H1 (cell line): ENCODE results near the gene ATF7. TPM values are rescaled to one million over a fixed set of nuclear protein-coding genes. Genes with fewer than 3 reads are reported as not detected.

Experiments used
- CTCF ChIA-PET: fragments of 300-600 bp; sonication (Branson Sonifier 250); formaldehyde crosslinking; loops from one replicate; lab custom pipeline; 2021; ENCODE audit not compliant: partially characterized antibody; lab: Charles Lee
- POLR2A ChIA-PET: fragments of 300-600 bp; sonication (Branson Sonifier 250); formaldehyde crosslinking; loops from one replicate; lab custom pipeline; 2021; ENCODE audit warnings: inconsistent platforms; ENCODE audit not compliant: partially characterized antibody; lab: Charles Lee
- DNase-seq, 2 experiments: peaks; one replicate each; pipeline versions ENCODE4 v3.0.0 to v3.0.0-alpha.2; 2010 to 2022; ENCODE audit warnings: low spot score in 2 of 2, low read depth in 1 of 2, mixed read lengths in 1 of 2
- FAIRE-seq: peaks from 2 replicates; lab custom pipeline; 2011; peaks lifted over from hg19 to GRCh38; lab: Jason Lieb, UNC
- H2AFZ ChIP-seq: 2 replicates; pipeline ENCODE4 v1.8.1; 2012; ENCODE audit warnings: low read length, inconsistent platforms
- H2AK5ac ChIP-seq: 2 replicates; pipeline ENCODE4 v1.6.1; 2013; ENCODE audit warnings: low read depth, low read length
- H2BK120ac ChIP-seq: replicated peaks from 2 replicates; pipeline ENCODE3; 2013; ENCODE audit warnings: low read depth, low read length, inconsistent platforms
- H2BK12ac ChIP-seq: 2 replicates; pipeline ENCODE4 v1.6.1; 2013; ENCODE audit warnings: low read depth, low read length
- H2BK15ac ChIP-seq: 2 replicates; pipeline ENCODE4 v1.6.1; 2013; ENCODE audit warnings: low read length
- H2BK20ac ChIP-seq: 2 replicates; pipeline ENCODE4 v1.6.1; 2013; ENCODE audit warnings: low read length
- H2BK5ac ChIP-seq: 2 replicates; pipeline ENCODE4 v1.6.1; 2013; ENCODE audit warnings: low read depth, low read length
- H3K14ac ChIP-seq: 2 replicates; pipeline ENCODE4 v1.6.1; 2013; ENCODE audit warnings: inconsistent platforms; ENCODE audit not compliant: insufficient read length
- H3K18ac ChIP-seq: 2 replicates; pipeline ENCODE4 v1.6.1; 2013; ENCODE audit warnings: low read length; ENCODE audit errors: extremely low read depth
- H3K23ac ChIP-seq: 2 replicates; pipeline ENCODE4 v1.6.1; 2013; ENCODE audit warnings: inconsistent platforms; ENCODE audit not compliant: insufficient read length
- H3K23me2 ChIP-seq: 2 replicates; pipeline ENCODE4 v1.6.1; 2013; ENCODE audit warnings: low read depth, low read length
- H3K27ac ChIP-seq: 2 replicates; pipeline ENCODE4 v1.6.1; 2011; ENCODE audit warnings: low read depth, low read length, inconsistent platforms
- H3K27me3 ChIP-seq, 4 experiments: replicated peaks in 1 of 4; 1 replicate in 1 of 4; 2 replicates in 3 of 4; pipeline versions ENCODE4 v1.6.1 to v1.8.1; 2011 to 2013; ENCODE audit warnings: low read length in 3 of 4, mild to moderate bottlenecking in 3 of 4, inconsistent platforms in 2 of 4, mixed read lengths in 2 of 4, moderate library complexity in 1 of 4; ENCODE audit not compliant: control insufficient read depth in 3 of 4, insufficient read depth in 3 of 4; ENCODE audit errors: extremely low read depth in 1 of 4
- H3K36me3 ChIP-seq, 4 experiments: 2 replicates each; pipeline versions ENCODE4 v1.6.1 to v1.8.1; 2011 to 2013; ENCODE audit warnings: mild to moderate bottlenecking in 4 of 4, low read length in 3 of 4, moderate library complexity in 2 of 4, control low read depth in 1 of 4, inconsistent platforms in 1 of 4; ENCODE audit not compliant: insufficient read depth in 4 of 4, control insufficient read depth in 2 of 4
- H3K4ac ChIP-seq: replicated peaks from 2 replicates; pipeline ENCODE3; 2013; ENCODE audit warnings: low read length, low read depth, mixed read lengths, inconsistent platforms; ENCODE audit not compliant: insufficient read length
- H3K4me1 ChIP-seq, 4 experiments: replicated peaks in 1 of 4; 1 replicate in 1 of 4; 2 replicates in 3 of 4; pipeline versions ENCODE4 v1.6.1 to v1.8.1; 2011 to 2013; ENCODE audit warnings: low read length in 3 of 4, inconsistent platforms in 2 of 4, mixed read lengths in 1 of 4; ENCODE audit not compliant: insufficient read depth in 4 of 4, control insufficient read depth in 3 of 4
- H3K4me2 ChIP-seq, 2 experiments: 2 replicates each; pipeline versions ENCODE4 v1.6.1 to v1.8.1; 2011 to 2013; ENCODE audit warnings: low read depth in 2 of 2, low read length in 2 of 2, control low read depth in 1 of 2, inconsistent platforms in 1 of 2, mild to moderate bottlenecking in 1 of 2; ENCODE audit not compliant: insufficient read depth in 1 of 2
- H3K4me3 ChIP-seq, 4 experiments: fragments of 200-600, 300-600 bp in 1 of 4; sonication (generic), shearing (Covaris generic), sonication (Bioruptor Twin) in 1 of 4; 2 replicates each; pipeline versions ENCODE4 v1.5.1 to v1.8.1; 2011 to 2016; ENCODE audit warnings: low read length in 4 of 4, low read depth in 3 of 4, control low read depth in 2 of 4, inconsistent platforms in 2 of 4, mild to moderate bottlenecking in 2 of 4, mixed read lengths in 1 of 4, moderate library complexity in 1 of 4; ENCODE audit not compliant: insufficient read depth in 2 of 4; ENCODE audit errors: extremely low read depth in 1 of 4
- H3K56ac ChIP-seq: replicated peaks from 2 replicates; pipeline ENCODE3; 2013; ENCODE audit warnings: low read depth, mild to moderate bottlenecking, mixed read lengths, low read length, inconsistent platforms; ENCODE audit not compliant: insufficient read length
- H3K79me1 ChIP-seq: 2 replicates; pipeline ENCODE4 v1.6.1; 2013; ENCODE audit warnings: low read depth, low read length, control low read depth
- H3K79me2 ChIP-seq, 2 experiments: 2 replicates each; pipeline versions ENCODE4 v1.6.1 to v1.8.1; 2012 to 2013; ENCODE audit warnings: low read length in 2 of 2, mild to moderate bottlenecking in 2 of 2, inconsistent platforms in 1 of 2; ENCODE audit not compliant: insufficient read depth in 2 of 2, control insufficient read depth in 1 of 2
- H3K9ac ChIP-seq, 4 experiments: replicated peaks in 1 of 4; 1 replicate in 1 of 4; 2 replicates in 3 of 4; pipeline versions ENCODE4 v1.6.1 to v1.8.1; 2011 to 2013; ENCODE audit warnings: low read depth in 3 of 4, low read length in 3 of 4, control low read depth in 2 of 4, mild to moderate bottlenecking in 2 of 4, moderate library complexity in 2 of 4, inconsistent platforms in 1 of 4; ENCODE audit errors: extremely low read depth in 1 of 4
- H3K9me3 ChIP-seq, 2 experiments: 2 replicates each; pipeline versions ENCODE4 v1.6.1 to v1.8.1; 2012 to 2013; ENCODE audit warnings: mild to moderate bottlenecking in 2 of 2, moderate library complexity in 2 of 2, control low read depth in 1 of 2, inconsistent platforms in 1 of 2, low read depth in 1 of 2, low read length in 1 of 2, mixed read lengths in 1 of 2; ENCODE audit not compliant: insufficient read depth in 2 of 2
- H4K20me1 ChIP-seq, 2 experiments: replicated peaks in 1 of 2; 2 replicates each; pipeline versions ENCODE3 to v1.8.1; 2011 to 2013; ENCODE audit warnings: inconsistent platforms in 2 of 2, low read length in 2 of 2, mild to moderate bottlenecking in 1 of 2; ENCODE audit not compliant: insufficient read depth in 2 of 2, control insufficient read depth in 1 of 2
- H4K5ac ChIP-seq: 2 replicates; pipeline ENCODE4 v1.6.1; 2013; ENCODE audit warnings: low read length, low read depth, mixed read lengths, inconsistent platforms; ENCODE audit not compliant: insufficient read length
- H4K8ac ChIP-seq: 2 replicates; pipeline ENCODE4 v1.8.0; 2013; ENCODE audit warnings: mild to moderate bottlenecking, moderate library complexity, low read length, inconsistent platforms; ENCODE audit not compliant: insufficient read depth; ENCODE audit errors: extremely low read depth
- H4K91ac ChIP-seq: replicated peaks from 2 replicates; pipeline ENCODE3; 2013; ENCODE audit warnings: low read length, mixed read lengths, inconsistent platforms; ENCODE audit not compliant: insufficient read length
- JUN ChIP-seq: IDR thresholded peaks from 2 replicates; pipeline ENCODE4 v1.6.1; 2011; ENCODE audit warnings: low read depth, mild to moderate bottlenecking, improper control_type of control experiment, low read length
- RAD21 ChIP-seq, 2 experiments: IDR thresholded peaks in 1 of 2; conservative IDR thresholded peaks in 1 of 2; 2 replicates each; pipeline ENCODE4 v1.6.1; 2011; ENCODE audit warnings: low read depth in 2 of 2, low read length in 2 of 2, improper control_type of control experiment in 1 of 2, inconsistent platforms in 1 of 2, mild to moderate bottlenecking in 1 of 2, moderate library complexity in 1 of 2
- TAF7 ChIP-seq: optimal IDR thresholded peaks from 2 replicates; pipeline ENCODE3; 2011; ENCODE audit warnings: low read depth, mild to moderate bottlenecking, inconsistent platforms, low read length, moderate library complexity, borderline replicate concordance
- WGBS, 2 experiments: shearing (Covaris generic) in 1 of 2; methylation state at CpG; one replicate each; pipeline versions ENCODE4 v1.1.6 to v1.1.7; 2013 to 2015; ENCODE audit warnings: low lambda C conversion rate in 2 of 2, mixed read lengths in 2 of 2, inconsistent platforms in 1 of 2, low coverage in 1 of 2, missing lambda C conversion rate in 1 of 2; ENCODE audit not compliant: insufficient replicate concordance in 2 of 2, insufficient coverage in 1 of 2, insufficient read length in 1 of 2; ENCODE audit errors: extremely low coverage in 1 of 2, missing lambda C conversion rate in 1 of 2; 5-methylcytosine and 5-hydroxymethylcytosine counted together
- polyA plus RNA-seq, 7 experiments: library from polyadenylated mRNA; depleted of rRNA in 3 of 7; stranded (reverse) in 5 of 7; unstranded in 2 of 7; fragments of >200 nt in 5 of 7; fragments of 200-250 nt in 2 of 7; gene quantifications; 1 replicate in 5 of 7; 2 replicates in 1 of 7; 4 replicates in 1 of 7; pipeline versions ENCODE4 v1.2.1 to v1.2.3, GENCODE V29; 2011 to 2013; ENCODE audit warnings: missing spikeins in 2 of 7, mixed read lengths in 2 of 7
- total RNA-seq: library from RNA; stranded (reverse); fragmentation: NEBNext Ultra II Directional; extraction: Animal tissue kit (Norgen Biotek cat#: 25700); gene quantifications from 2 replicates; pipeline ENCODE4 v1.2.1, GENCODE V29; 2021
- TF ChIP-seq, protein P1 (sequence below): IDR thresholded peaks from 2 replicates; pipeline ENCODE4 v1.6.1; 2012; ENCODE audit warnings: low read length, inconsistent platforms

The ATF7 gene
- total and polyA plus RNA-seq, 2 of the 8 experiments (the other 6 are each of a cell fraction or from before 2014, with no cell fraction given), result 10.1 to 16.6 TPM

- H2BK120ac ChIP-seq, result no peak overlapping the region
- no peaks in the 10 kb centered on the region for H3K79me1 ChIP-seq
- H2BK20ac ChIP-seq, result no peak overlapping the region
- H3K18ac ChIP-seq, result no peak overlapping the region
- no peak overlapping the region for H3K23ac ChIP-seq
- no peak overlapping the region for H3K4ac ChIP-seq
- H2AFZ ChIP-seq, result no peak overlapping the region
- no peaks in the 10 kb centered on the region for H3K9me3 ChIP-seq
- no peak overlapping the region for H2BK5ac ChIP-seq
- H3K27me3 ChIP-seq, result no peaks in the 10 kb centered on the region
- H3K79me2 ChIP-seq, result no peaks in the 10 kb centered on the region
- CTCF ChIA-PET, result interaction anchor here (1.0 kb wide), 1 partner anchor 8 kb away, joined by 5 read pairs; no protein-coding TSS in a partner anchor
- no peak for FAIRE-seq
- H3K4me3 ChIP-seq, result no peak overlapping the region
- no peak overlapping the region for H3K56ac ChIP-seq
- no peaks in the 10 kb centered on the region for H4K20me1 ChIP-seq
- POLR2A ChIA-PET, result interaction anchor here (1.0 to 1.5 kb wide), 3 partner anchors 8 to 110 kb away, joined by 3 to 4 read pairs (median 3); no protein-coding TSS in a partner anchor
- H2BK15ac ChIP-seq, result no peak overlapping the region
- H3K23me2 ChIP-seq, result no peaks in the 10 kb centered on the region
- DNase-seq, result no peak
- no peak overlapping the region for H4K5ac ChIP-seq
- H3K4me1 ChIP-seq, result no peaks in the 10 kb centered on the region; a peak in 1 of 7 replicates
- H4K91ac ChIP-seq, result no peak overlapping the region
- H3K4me2 ChIP-seq, result no peak overlapping the region
- no peak overlapping the region for H4K8ac ChIP-seq
- no peak overlapping the region for H3K27ac ChIP-seq
- peaks cover 0 to 3% (median 0%) of the 10 kb centered on the region in 4 experiments; a peak in 1 of 8 replicates for H3K36me3 ChIP-seq
- no peak overlapping the region for H2AK5ac ChIP-seq
- no peak overlapping the region for H3K9ac ChIP-seq
- H3K14ac ChIP-seq, result no peak overlapping the region
- no peak overlapping the region for H2BK12ac ChIP-seq
- 84% methylated on average over 2 of the region's 2 CpGs; no CpG with 5 or more reads in 1 of the 2 experiments for WGBS, 2 experiments
- TF ChIP-seq JUN, result no peak
- TF ChIP-seq TAF7, result no peak
- TF ChIP-seq, protein P1, sequence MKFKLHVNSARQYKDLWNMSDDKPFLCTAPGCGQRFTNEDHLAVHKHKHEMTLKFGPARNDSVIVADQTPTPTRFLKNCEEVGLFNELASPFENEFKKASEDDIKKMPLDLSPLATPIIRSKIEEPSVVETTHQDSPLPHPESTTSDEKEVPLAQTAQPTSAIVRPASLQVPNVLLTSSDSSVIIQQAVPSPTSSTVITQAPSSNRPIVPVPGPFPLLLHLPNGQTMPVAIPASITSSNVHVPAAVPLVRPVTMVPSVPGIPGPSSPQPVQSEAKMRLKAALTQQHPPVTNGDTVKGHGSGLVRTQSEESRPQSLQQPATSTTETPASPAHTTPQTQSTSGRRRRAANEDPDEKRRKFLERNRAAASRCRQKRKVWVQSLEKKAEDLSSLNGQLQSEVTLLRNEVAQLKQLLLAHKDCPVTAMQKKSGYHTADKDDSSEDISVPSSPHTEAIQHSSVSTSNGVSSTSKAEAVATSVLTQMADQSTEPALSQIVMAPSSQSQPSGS, result no peak
- no peak for TF ChIP-seq RAD21 (IDR thresholded peaks at IDR 0.05 in 1 of 2, conservative IDR thresholded peaks at IDR 0.05 in 1 of 2; ENCODE audit: low read depth in 2 of 2, low read length in 2 of 2)
- TF ChIP-seq, all 59 proteins: peak for 0
These were observed 74.3 kb downstream of the ATF7 start for GRCh38 chr12:53551889-53552291.
